Germinal center (tissue), 1 donor: ENCODE data around the gene GNPTG.
A peak's percentile ranks its signal among the peaks of the same experiment; 100 is the strongest.

Experiments used
- DNase-seq: peaks from one replicate; pipeline ENCODE4 v3.0.0; 2012; ENCODE audit warnings: mixed read lengths, low spot score

The GNPTG gene

GRCh38 chr16:1333854-1334700, 17.7 kb upstream of the GNPTG start:
- no peak for DNase-seq

GRCh38 chr16:1334739-1335138, 17.0 kb upstream of the GNPTG start:
- DNase-seq, result no peak

GRCh38 chr16:1335211-1335971, 16.3 kb upstream of the GNPTG start:
- DNase-seq, result no peak

- no peak for DNase-seq
These were observed 15.7 kb upstream of the GNPTG start for GRCh38 chr16:1335996-1336395.

- no peak for DNase-seq
These were observed 15.1 kb upstream of the GNPTG start for GRCh38 chr16:1336619-1337018.

- DNase-seq, result no peak
These were observed 14.2 kb upstream of the GNPTG start for GRCh38 chr16:1337486-1337885.

- DNase-seq, result no peak
These were observed 13.5 kb upstream of the GNPTG start for GRCh38 chr16:1338119-1338730.

GRCh38 chr16:1338855-1339675, 12.7 kb upstream of the GNPTG start:
- no peak for DNase-seq

GRCh38 chr16:1340730-1341494, 10.8 kb upstream of the GNPTG start:
- DNase-seq, result no peak

- DNase-seq, result no peak
These were observed 10.0 kb upstream of the GNPTG start for GRCh38 chr16:1341495-1342420.

GRCh38 chr16:1342526-1343427, 9.0 kb upstream of the GNPTG start:
- peak; percentile 100 for DNase-seq

GRCh38 chr16:1343428-1344242, 8.1 kb upstream of the GNPTG start:
- no peak for DNase-seq

GRCh38 chr16:1344499-1344898, 7.2 kb upstream of the GNPTG start:
- no peak for DNase-seq

- no peak for DNase-seq
These were observed 6.6 kb upstream of the GNPTG start for GRCh38 chr16:1345087-1345486.

GRCh38 chr16:1345651-1346421, 5.9 kb upstream of the GNPTG start:
- DNase-seq, result no peak

GRCh38 chr16:1346422-1347285, 5.1 kb upstream of the GNPTG start:
- no peak for DNase-seq
